HG02798 (cell line): ENCODE results near the gene CMSS1.

ENCODE experiments used
- ATAC-seq: cut with Tn5 transposase; IDR thresholded peaks from one replicate; pipeline ENCODE4 v1.9.1; 2021; ENCODE audit warnings: mild to moderate bottlenecking; ENCODE audit not compliant: unreplicated experiment, poor library complexity

Gene CMSS1

GRCh38 chr3:99953596-99953995 is 135.9 kb downstream of the CMSS1 start:
- no peak for ATAC-seq

GRCh38 chr3:99954914-99955644 is 137.4 kb downstream of the CMSS1 start:
- ATAC-seq: no peak

GRCh38 chr3:99955773-99956562 is 138.3 kb downstream of the CMSS1 start:
- no peak for ATAC-seq

DNA sequence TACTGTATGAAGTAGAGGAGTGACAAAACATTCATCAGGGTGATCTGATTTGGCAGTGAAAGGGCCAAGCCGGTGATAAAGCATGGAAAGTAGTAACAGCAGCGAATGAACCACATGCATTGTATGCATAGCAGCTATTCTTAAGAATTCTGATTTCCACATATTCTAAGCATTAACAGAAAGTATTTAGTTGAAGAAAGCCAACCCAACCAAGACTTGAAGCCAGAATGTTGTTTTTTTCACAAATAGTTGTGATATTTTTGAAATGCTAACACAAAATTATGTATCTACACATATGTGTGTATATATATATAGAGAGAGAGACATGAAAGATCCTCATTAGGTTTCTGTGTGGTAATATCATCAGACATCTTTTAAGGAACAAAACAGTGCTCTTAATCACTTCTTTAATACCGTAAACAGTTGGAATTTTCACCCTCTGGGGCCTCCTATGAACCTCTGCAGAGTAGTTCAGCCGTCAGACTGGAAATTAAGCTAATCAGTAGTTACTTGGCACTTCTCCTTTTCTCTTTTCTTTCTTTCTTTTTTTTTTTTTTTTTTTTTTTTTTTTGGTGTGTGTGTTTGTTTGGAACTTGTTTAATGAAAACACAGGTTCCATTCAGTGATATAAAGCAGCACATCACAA is 139.6 kb downstream of the CMSS1 start:
- no peak for ATAC-seq

GRCh38 chr3:99958222-99958912 is 140.7 kb downstream of the CMSS1 start:
- ATAC-seq: no peak

DNA sequence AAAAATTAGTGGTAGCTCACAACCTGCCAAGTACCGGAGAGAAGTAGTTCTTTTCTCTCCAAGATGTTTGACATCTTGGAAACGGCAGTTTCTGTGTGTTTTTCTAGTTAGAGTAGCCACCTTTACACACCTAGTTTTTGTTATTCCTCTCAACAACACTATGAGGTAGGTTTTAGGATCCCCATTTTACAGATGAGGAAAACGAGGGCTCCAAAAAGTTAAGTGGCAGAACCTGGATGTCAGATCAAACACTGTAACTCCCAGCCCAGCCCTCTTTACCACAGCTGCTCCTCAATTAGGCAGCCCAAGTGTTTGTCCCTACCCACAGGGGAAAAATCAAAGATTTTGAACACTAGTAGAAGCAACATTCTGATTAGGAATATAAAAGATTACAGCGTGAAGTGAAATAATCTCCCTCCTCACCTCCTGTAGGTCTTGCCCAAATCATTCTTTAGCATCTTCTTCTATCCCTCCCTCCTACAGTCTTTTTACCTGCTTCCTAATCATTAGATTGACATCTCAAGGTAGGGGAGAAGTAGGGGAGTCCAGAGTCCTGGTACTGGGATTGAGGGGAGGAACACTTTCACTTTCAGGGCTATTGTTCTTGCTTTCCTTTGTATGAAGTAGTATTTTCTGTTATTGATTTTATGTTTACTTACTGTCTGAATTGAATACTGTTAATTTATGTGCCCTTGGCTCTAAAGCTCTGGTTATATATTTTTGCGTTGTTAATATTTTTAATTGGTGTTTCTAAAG is 142.6 kb downstream of the CMSS1 start:
- no peak for ATAC-seq

- no peak for ATAC-seq
These were observed 143.3 kb downstream of the CMSS1 start for GRCh38 chr3:99960941-99961340.

DNA sequence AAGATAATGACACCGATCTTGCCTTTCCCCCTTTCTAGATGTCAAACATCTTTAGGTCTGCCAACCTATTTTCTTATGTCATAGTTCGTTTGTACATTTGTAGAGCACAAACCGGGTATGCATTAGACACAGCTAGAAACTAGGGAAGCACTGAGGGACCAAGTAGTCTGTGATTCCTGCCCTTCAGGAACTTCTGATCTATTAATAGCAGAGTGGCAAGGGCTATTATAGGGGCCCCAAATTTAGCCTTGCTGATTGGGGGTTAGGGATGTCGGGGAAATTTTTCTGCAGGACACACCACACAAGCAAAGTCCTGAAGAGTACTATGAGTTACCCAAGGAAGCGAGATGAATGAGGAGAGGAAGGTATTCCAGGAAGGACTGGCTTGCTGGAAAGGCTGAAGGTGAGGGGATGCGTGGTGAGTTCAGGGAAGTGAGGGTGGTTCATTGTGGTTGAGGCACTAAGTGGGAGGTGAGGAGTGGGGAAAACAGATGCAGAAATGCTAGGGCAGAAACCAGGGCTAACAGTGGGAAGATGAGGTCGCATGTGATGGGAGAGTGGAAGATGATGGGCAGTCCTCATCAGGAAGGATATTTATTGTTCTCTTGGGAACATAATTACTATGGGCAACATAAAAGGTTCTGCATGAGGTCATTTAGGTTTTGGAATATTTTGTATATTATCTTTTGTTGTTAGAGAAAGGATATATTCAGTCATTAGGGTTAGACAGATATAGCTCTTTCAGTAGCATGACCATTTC is 144.3 kb downstream of the CMSS1 start:
- no peak for ATAC-seq

GRCh38 chr3:99962703-99963102 is 145.0 kb downstream of the CMSS1 start:
- ATAC-seq: no peak

DNA sequence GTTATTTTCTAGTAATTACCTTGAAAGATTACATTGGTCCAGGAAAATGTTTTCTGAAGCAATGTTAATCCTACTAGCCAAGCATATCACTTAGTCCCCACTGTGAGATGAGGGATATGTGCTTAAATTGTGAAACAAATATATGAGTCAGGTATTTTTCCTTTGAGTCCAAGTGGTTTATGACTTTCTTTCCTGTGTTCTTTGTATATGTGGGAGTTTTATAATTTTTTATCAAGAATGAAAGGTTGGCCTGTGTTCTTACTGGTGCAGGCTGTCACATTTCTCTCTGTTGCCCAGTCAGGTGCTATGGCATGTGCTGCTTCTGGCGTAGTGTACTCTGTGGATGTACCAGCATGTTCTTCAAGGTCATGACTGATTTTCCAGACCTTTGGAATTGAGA is 147.4 kb downstream of the CMSS1 start:
- ATAC-seq: no peak

DNA sequence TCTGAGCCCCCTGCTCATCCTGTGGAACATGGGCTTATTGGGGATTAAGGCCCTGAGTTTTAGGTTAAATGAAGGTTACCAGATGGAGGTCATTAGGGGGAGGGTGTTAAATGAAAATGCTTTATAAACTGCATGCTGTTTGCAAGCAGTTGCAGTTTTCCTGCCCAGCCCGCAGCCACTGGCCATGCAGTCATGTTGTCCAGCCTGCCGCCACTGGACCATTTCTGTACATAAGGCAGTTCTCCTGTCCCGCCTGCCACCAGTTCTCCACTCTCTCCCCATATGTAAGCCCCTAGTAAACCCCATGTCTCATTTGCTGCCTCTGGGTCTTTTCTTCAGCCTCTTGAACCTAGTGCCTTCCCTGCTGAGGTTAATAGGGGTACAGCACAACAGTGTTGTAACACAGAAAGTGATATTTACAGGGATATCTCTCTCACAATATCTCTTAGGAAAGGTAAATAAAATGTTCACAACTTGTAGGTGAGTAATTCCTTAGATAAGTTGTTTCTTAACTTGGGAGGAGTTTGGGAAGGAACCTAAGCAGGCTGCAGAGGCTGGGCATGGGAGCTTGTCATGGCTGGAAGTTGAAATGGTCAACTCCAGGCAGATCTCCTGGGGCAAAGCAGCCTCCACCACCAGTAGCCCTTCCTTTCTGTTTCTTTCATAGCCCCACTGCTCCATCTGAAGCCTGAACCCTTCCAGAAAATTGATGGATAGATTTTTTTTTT is 148.2 kb downstream of the CMSS1 start:
- no peak for ATAC-seq

DNA sequence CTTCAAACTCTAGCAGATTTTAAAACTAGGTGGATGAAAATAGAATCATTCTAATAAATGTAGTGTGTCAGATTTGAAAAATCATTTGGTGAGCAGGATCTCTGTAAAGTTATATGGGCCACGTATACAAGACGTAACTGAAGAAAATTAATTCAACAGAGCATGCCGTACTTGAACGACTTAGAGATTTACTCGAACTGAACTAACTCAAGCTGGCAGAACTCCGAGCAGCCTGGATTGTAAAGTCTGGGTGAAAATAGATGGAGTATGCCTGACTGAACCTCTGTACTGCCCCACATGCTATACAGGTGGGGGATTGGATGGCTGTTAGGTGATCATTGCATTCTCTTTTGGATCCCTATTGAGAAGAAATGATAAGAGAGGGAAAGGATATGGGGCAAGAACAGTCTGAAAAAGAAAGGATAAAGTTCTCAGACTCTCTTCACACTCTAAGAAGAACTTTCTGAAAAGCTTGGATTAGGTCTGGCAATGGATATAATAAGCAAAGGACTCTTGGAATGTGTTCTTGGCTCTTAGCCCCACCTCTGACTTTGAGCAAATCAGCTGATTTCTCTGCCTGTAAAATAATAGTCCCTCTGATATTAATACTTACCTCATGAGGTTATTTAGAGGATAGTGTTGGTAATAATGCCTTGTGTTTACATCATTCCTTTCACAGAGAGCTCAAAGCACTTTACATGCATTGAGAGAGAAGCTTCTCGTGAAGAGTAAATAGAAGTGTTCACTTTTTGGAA is 149.2 kb downstream of the CMSS1 start:
- ATAC-seq: no peak

- no peak for ATAC-seq
These were observed 150.1 kb downstream of the CMSS1 start for GRCh38 chr3:99967796-99968195.

GRCh38 chr3:99969136-99969535 is 151.5 kb downstream of the CMSS1 start:
- no peak for ATAC-seq

DNA sequence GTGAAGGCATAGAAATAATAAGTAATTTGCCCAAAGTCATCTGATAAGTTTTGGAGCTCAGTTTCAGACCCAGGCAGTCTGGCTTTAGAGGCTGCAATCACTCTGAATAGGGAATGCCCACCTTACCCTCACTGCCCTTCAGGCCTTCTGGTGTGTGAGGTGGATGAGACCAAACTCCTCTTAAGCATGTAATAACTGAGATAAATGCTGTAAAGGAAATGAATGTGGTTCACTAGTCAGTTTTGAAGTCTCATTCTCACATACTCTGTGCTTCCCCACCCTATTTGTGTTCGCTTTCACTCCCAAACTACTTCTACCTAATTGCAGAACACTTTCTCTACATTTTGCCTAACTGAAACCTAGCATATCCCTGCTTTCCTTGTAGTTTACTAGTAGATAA is 152.5 kb downstream of the CMSS1 start:
- peak; percentile 76 for ATAC-seq

GRCh38 chr3:99971761-99972160 is 154.1 kb downstream of the CMSS1 start:
- ATAC-seq: no peak

- ATAC-seq: no peak
These were observed 154.9 kb downstream of the CMSS1 start for GRCh38 chr3:99972380-99973104.
